ENCODE measurements around the gene PPP1R7. TPM values are rescaled to one million over a fixed set of nuclear protein-coding genes. Genes with fewer than 3 reads are reported as not detected.

PPP1R7 gene
- total RNA-seq, 1 donor from 2014 or later, result 57.7 TPM

DNA sequence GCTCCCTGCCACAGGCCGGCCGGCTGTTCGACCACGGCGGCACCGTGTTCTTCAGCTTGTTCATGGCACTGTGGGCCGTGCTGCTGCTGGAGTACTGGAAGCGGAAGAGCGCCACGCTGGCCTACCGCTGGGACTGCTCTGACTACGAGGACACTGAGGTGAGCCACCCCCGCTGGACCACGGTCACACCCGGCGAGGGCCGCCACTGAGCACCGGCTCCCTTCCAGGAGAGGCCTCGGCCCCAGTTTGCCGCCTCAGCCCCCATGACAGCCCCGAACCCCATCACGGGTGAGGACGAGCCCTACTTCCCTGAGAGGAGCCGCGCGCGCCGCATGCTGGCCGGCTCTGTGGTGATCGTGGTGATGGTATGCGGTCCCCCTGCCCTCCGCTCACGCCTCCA is 59.0 kb downstream of the PPP1R7 start:
- no peak for DNase-seq (ENCODE audit: low read depth in 2 of 2)

DNA sequence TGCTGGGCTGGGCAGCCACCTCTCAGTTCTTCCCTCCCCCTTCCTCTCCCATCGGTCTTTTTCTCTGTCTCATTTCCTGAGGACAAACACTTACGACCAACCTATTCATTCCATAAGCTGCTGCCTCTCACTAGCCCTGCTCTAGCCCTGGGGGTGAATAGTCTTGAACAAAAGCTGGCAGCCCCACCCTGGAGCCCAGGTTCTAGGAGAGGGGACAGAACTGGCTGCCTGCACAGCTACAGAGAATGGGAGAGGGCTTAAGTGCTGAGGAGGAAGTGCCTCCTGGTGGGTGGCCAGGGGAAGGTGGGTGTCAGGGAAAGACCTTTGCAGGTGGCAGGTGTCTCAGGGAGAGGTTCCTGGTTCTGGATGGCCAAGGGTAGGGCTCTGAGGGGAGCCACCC is 61.0 kb downstream of the PPP1R7 start:
- no peak for DNase-seq (ENCODE audit: low read depth in 2 of 2)

DNA sequence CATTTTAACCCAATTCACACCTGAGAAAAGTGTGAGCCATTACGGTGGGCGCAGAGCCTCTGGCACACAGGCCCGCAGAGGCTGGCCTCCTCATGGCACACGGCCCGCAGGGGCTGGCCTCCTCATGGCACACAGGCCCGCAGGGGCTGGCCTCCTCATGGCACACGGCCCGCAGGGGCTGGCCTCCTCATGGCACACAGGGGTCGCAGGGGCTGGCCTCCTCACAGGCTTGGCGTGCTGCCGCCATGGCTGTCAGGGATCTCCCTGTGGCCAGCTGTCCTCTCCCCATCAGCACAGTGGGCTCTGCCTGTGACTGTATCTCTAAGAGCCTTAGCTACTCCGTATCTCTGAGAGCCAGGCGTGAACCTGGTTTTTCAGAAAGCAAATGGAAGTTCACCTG is 62.8 kb downstream of the PPP1R7 start:
- DNase-seq (ENCODE audit: low read depth in 2 of 2), result no peak

DNA sequence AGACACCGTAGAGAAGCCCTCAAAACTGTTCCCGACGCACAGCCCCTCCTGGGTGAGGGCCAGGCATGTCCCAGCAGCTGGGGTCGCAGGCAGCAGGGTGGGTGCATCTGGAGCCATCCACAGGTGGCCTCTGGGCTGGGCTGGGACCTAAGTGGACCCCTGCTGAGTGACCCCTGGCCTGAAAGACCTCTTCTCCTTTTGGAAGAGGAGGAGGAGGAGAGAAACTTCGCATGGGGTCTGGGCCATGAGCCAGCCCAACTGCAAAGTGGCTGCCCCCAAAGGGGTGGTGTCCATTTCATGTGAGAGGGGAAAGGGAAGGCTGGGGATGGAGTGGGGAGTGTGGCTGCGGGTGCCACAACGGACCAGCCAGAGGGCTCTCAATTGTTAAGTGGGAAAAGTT is 63.3 kb downstream of the PPP1R7 start:
- no peak for DNase-seq (ENCODE audit: low read depth in 2 of 2)

DNA sequence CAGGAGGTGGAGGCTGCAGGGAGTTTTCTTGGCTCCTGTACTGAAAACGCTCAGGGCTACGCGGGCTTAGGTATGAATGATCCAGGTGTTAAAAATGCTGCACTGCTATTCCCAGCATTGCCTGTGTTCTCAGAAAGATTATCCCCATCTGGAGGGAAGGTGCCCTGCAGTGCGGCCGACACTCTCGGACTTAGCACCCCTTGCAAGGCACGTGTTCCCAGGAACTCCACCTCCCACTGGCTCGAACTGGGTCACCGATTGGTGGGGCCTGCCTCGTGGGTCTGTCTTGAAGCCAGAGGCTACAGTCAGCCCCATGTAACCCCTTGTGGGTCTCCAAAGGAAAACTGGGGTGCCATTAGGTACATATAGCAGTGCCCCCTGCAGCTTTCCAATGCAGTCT is 63.9 kb downstream of the PPP1R7 start:
- DNase-seq (ENCODE audit: low read depth in 2 of 2), result no peak

DNA sequence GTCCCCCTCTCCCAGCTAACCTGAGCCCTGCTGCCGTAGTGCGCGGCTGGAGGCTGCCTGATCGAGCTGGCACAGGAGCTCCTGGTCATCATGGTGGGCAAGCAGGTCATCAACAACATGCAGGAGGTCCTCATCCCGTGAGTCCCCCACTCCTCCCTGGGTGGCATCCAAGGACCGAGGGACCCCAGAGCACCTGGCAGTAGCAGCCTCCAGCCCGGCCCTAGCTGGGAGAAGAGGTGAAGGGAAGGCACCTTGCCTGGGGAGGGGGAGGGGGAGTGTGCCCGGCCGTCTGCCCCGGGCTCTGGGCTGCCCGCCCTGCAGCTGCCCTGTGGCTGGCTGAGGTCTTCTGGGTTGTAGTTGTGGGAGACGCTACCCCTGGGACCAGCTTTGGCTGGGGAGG is 64.5 kb downstream of the PPP1R7 start:
- DNase-seq (ENCODE audit: low read depth in 2 of 2), result no peak

DNA sequence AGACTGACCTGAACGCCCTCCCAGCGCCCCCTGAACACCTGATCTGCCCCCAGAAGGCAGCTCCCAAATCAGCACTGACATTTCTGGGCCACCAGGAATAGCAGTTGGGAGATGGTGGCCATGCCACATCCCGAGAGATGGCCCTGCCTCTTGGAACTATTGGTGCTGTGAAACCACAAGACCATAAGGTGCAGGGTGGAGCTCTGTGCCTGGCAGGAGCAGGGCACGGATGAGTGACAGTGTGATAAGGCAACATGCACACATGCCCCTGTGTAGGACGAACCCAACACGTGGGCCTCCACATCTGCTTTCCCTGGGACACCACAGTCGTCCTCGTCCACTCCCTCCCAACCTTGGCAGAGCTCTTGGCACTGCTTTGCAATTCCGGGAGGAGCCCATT is 65.2 kb downstream of the PPP1R7 start:
- no peak for DNase-seq (ENCODE audit: low read depth in 2 of 2)

DNA sequence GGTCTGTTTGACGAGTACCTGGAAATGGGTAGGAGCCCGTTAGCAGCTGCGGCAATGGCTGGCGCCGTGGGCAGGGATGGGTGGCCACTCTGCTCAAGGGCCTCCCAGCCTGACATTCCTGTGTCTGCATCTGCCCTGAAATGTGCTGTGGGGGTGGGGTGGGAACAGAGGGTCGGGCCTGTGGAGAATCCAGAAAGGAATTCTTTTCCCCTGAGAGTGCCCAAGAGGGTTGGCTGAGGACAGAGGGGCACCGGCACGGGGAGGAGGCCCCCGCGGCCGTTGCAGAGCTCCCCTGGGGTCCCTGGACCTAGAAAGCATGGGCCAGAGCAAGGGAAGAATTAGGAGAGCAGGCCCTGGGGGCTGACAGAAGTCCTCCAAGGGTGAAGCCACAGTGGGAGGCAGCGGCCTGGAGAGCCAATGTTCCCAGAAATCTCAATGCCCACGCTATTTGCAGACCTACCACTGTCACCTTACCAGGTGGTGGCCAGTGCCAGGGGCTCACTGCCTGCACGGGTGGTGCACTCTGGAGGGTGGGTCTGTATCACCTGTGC is 66.0 kb downstream of the PPP1R7 start:
- DNase-seq (ENCODE audit: low read depth in 2 of 2), result no peak

DNA sequence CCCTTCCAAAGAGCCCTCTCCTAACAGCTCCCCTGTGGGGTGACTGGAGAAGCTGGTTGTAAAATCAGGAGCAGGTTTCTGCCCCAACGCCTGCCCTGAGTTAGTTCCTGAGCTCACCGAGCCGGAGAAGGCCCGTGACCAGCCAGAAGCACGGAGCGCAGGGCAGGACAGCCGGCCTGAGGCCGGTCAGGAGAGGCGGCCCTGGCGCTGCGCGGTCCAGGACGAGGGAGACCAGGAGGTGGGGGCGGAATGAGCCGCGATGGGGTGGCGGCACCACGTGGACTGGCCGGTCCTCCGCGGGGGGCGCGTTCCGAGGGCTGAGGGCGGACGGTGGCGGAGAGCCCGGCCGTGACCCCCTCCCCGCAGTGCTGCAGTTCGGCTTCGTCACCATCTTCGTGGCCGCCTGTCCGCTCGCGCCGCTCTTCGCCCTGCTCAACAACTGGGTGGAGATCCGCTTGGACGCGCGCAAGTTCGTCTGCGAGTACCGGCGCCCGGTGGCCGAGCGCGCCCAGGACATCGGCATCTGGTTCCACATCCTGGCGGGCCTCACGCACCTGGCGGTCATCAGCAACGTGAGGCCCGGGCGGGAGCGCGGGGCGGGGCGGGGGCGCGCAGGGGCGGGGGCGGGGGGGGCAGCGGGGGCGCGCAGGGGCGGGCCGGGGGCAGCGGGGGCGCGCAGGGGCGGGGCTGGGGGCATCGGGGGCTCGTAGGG is 67.2 kb downstream of the PPP1R7 start:
- DNase-seq (ENCODE audit: low read depth in 2 of 2), result peak; percentile 68 to 71

DNA sequence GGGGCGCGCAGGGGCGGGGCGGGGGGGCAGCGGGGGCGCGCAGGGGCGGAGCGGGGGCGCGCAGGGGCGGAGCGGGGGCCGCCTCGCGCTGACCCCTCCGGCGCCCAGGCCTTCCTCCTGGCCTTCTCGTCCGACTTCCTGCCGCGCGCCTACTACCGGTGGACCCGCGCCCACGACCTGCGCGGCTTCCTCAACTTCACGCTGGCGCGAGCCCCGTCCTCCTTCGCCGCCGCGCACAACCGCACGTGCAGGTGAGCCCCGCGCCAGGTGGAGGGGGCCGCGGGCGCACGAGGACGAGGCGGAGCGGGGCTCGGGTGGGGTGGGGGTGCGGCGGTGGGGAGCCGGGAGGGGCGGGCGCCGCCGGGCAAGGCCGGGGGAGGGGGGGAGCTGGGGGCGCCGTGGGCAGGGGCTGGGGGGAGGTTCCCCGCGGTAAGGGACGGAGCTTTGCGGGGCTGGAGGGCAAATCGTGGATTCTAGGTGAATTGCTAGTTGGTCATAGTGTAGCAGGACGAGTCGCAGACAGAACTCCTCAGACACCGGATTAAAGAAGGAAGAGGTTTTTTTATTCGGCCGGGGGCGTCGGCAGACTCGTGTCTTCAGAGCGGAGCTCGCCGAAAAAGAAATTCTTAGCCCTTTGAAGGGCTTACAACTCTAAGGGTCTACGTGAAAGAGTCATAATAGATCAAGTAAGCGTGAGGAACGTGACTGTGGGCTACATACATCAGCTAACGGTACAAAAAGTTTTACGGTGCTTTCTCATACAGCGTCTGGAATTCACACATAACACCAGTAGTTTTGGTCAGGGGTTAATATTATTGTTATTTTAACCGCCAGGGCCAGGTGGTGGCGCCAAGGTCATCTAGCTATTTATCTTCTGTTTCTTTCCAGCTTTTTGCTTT is 68.1 kb downstream of the PPP1R7 start:
- peak; percentile 23 to 42 for DNase-seq (ENCODE audit: low read depth in 2 of 2)

DNA sequence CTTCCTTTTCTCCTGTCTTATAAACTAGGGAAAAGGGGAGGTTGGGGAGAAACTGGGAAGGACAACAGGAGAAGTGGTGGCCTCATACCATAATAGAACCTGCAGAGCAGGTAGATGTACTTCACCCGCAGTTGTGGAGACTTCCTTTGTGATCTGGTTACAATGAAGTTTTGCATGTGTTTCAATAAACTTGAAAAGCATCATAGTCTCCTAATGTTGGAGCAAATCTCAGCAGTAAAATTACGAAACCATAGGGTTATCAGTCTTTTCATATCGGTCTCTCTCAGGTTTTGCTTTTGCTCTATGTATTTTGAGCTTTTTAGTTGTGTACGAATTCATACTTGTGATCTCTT is 68.7 kb downstream of the PPP1R7 start:
- no peak for DNase-seq (ENCODE audit: low read depth in 2 of 2)

DNA sequence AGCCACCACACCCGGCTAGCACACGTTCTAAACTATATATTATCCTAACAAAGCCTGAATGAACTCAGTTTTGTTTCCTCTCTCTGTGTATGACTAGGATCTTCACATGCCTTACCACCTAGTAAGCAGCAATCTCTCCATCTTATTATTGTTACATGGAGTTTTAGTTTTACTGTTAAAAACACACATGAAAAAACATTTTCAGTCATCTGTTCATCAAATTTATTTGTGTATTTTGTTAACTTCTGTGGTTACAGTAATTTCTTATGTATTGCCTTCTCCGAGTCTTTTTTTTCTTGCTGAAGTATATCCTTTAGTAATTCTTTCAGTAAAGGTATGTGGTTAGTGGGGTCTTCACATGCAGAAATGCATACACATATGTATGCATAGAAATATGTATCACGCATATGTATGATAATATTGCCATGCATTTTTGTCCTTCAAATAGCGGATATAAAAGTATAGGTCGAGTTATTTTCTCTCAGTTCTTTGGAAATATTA is 69.6 kb downstream of the PPP1R7 start:
- no peak for DNase-seq (ENCODE audit: low read depth in 2 of 2)

DNA sequence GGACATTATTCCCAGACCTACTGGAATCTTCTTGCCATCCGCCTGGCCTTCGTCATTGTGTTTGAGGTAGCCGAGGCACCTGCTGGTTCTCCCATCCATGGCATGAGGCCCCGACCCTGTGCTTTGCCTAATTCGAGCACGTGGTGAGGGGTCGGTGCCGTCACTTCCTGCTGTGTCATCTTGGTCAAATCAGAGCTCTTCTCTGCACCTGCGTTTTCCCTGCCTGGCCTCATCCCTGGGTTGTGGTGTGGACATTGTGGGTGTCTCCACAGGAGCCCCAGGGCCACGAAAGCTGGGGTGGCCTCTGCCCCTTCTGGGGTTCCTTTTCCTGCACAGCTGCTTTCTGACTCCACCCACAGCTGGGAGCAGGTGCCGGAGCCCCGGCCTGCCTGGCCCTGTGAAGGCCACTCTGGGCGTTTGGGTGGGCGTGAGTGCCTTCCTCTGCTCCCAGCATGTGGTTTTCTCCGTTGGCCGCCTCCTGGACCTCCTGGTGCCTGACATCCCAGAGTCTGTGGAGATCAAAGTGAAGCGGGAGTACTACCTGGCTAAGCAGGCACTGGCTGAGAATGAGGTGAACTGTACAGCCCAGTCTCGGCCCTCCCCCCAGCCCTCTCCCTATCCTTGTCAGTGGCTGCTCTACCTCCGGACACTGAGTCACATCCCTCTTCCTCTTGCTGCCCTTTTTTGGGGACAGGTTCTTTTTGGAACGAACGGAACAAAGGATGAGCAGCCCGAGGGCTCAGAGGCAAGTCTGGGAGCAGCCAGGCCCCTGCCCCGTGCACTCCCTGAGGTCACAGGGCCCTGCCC is 73.1 kb downstream of the PPP1R7 start:
- peak; percentile 54 for DNase-seq (ENCODE audit: low read depth in 2 of 2)

DNA sequence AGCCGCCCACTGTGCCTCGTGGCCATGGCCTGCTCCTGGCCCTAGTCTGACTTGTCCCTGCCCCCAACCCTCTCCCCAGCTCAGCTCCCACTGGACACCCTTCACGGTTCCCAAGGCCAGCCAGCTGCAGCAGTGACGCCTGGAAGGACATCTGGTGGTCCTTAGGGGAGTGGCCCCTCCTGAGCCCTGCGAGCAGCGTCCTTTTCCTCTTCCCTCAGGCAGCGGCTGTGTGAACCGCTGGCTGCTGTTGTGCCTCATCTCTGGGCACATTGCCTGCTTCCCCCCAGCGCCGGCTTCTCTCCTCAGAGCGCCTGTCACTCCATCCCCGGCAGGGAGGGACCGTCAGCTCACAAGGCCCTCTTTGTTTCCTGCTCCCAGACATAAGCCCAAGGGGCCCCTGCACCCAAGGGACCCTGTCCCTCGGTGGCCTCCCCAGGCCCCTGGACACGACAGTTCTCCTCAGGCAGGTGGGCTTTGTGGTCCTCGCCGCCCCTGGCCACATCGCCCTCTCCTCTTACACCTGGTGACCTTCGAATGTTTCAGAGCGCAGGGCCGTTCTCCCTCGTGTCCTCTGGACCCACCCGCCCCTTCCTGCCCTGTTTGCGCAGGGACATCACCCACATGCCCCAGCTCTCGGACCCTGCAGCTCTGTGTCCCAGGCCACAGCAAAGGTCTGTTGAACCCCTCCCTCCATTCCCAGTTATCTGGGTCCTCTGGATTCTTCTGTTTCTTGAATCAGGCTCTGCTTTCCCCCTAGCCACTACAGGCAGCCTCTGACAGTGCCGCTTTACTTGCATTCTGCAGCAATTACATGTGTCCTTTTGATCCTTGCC is 74.0 kb downstream of the PPP1R7 start:
- peak; percentile 51 to 58 for DNase-seq (ENCODE audit: low read depth in 2 of 2)

DNA sequence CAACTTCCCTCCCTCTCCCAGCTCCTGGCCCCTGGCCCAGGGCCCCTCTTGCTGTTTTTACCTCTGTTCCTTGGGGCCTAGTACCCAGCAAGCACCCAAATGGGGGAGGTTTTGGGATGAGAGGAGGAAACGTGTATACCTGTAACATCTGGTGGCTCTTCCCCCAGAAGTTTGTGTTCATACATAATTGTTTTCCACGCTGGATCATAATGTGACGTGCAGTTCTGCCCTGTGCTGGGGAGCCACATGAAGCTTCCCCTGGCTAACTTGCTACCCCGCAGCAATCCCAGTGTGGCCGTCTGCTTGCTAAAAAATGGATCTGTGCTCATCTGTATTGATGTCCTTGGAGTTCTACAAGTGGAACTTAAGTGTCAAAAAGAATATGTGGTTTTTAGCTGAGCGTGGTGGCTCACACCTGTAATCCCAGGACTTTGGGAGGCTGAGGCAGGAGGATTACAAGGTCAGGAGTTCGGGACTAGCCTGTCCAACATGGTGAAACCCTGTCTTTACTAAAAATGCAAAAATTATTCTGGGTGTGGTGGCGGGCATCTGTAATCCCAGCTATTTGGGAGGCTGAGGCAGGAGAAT is 74.7 kb downstream of the PPP1R7 start:
- DNase-seq (ENCODE audit: low read depth in 2 of 2), result no peak

DNA sequence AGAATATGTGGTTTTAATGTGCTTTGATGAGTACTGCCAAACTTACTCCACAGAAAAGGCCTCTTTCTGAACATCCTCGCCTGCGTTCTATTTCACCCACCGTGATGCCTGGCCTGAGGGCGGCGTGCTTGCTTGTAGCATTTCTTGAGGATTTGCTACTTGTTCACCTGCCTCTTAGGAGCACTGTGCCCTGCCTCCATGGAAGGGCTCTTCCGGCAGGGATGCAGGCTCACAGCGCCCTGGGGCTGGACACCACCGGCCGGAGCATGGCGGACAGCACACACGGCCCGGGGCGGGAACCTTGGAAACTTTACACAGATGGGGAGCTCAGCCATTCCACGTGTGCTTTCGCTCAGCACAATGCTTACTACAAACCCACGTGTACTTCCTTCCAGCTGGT is 75.3 kb downstream of the PPP1R7 start:
- DNase-seq (ENCODE audit: low read depth in 2 of 2), result no peak

DNA sequence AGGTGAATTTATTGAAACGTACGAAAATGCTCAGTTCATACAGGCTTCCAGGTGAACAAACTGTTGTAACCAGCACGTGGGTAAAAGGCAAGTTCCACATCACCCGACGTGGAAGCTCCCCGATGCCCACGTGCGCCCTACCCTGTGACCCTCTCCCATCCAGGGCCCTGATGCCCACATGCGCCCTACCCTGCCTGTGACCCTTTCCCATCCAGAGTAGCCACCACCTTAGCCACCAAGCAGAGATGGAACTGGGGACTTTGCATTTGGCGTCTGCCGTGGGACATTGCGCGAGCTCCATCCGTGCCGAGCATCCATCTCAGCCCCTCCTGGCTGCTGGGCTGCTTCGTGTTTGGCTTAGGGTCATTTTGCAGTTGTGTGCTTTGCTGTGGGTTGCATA is 75.7 kb downstream of the PPP1R7 start:
- DNase-seq (ENCODE audit: low read depth in 2 of 2), result no peak

DNA sequence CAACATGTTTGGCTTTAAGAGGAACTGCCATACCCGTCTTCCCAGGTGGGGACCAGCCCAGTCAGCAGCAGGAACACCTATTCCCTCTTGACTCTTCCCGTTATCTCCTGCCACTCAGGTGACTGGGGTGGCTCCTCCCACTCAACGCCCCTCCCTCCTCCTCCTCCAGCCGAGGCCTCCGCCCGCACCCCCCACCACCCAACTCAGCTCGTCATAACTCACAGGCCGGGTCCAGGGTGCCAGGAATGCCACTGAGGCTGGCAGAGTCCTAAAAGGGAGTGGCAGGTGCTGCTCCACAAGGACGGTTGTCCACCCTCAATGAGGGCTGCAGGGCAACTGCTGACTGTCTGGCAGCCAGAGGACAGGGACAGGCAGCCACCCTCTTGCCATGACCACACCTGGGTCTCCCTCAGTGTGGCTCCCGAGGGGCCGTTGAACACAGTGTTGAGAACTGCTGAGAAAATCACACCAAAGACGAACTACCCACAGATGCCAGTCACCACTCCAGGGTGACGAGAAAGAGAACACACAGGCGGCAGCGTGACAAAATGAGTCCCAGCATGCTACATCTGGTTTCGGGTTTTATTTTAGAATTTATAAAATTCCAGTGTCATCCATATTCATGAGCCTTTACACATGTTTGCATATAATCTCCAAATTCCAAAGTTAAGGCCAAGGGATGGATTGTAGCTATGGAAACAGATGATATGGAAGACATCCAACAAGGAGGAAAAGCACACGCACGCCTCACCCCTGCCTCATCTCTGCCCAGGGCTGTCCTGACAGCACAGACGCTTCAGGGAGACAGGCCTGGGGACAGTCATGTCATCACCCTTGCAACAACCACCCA is 76.7 kb downstream of the PPP1R7 start:
- DNase-seq (ENCODE audit: low read depth in 2 of 2), result no peak

DNA sequence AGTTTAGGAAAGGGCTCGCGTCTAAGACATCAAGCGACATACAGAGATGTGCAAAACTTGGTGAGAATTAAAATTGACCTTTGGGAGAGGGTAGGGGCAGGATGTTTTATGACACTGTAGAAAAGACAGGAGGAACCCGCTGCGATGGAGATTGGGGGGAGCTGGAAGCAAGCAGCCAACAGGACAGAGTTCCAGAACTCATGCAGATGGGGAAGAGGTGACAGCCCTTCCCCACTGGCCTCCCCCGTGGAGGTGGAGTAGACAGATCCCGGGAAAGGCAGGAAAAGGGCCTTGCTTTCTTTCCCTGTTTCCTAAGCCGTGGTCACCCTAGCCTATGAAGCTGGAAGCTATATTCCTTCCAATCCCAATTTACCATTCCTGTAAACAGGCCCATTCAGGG is 77.3 kb downstream of the PPP1R7 start:
- DNase-seq (ENCODE audit: low read depth in 2 of 2), result no peak

All from lung microvascular endothelial cell (primary cell).